Duodenal mucosa (tissue), 2 donors: ENCODE results near the gene BCAN.
A peak's percentile ranks its signal among the peaks of the same experiment; 100 is the strongest.

ENCODE experiments used
- H3K27ac ChIP-seq: one replicate; pipeline ENCODE4 v1.7.0; 2013; ENCODE audit warnings: low read depth, low read length
- H3K27me3 ChIP-seq, 2 donors: one replicate each; pipeline ENCODE4 v1.7.0; 2013; ENCODE audit warnings: low read length in 2 of 2, control low read depth in 1 of 2; ENCODE audit not compliant: insufficient read depth in 2 of 2, control insufficient read depth in 1 of 2
- H3K36me3 ChIP-seq, 2 donors: one replicate each; pipeline ENCODE4 v1.7.0; 2013; ENCODE audit warnings: low read length in 2 of 2, control low read depth in 1 of 2; ENCODE audit not compliant: insufficient read depth in 2 of 2, control insufficient read depth in 1 of 2
- H3K4me1 ChIP-seq, 2 donors: one replicate each; pipeline ENCODE4 v1.7.0; 2013; ENCODE audit warnings: low read length in 2 of 2, control low read depth in 1 of 2; ENCODE audit not compliant: insufficient read depth in 2 of 2, control insufficient read depth in 1 of 2
- H3K4me3 ChIP-seq, 2 donors: one replicate each; pipeline ENCODE4 v1.7.0; 2013; ENCODE audit warnings: low read length in 2 of 2, low read depth in 1 of 2
- H3K9ac ChIP-seq, 2 donors: one replicate each; pipeline ENCODE4 v1.7.0; 2013; ENCODE audit warnings: low read length in 2 of 2, low read depth in 1 of 2
- H3K9me3 ChIP-seq, 2 donors: one replicate each; pipeline ENCODE4 v1.7.0; 2013; ENCODE audit warnings: low read length in 2 of 2, control low read depth in 1 of 2; ENCODE audit not compliant: control insufficient read depth in 1 of 2

The BCAN gene

DNA sequence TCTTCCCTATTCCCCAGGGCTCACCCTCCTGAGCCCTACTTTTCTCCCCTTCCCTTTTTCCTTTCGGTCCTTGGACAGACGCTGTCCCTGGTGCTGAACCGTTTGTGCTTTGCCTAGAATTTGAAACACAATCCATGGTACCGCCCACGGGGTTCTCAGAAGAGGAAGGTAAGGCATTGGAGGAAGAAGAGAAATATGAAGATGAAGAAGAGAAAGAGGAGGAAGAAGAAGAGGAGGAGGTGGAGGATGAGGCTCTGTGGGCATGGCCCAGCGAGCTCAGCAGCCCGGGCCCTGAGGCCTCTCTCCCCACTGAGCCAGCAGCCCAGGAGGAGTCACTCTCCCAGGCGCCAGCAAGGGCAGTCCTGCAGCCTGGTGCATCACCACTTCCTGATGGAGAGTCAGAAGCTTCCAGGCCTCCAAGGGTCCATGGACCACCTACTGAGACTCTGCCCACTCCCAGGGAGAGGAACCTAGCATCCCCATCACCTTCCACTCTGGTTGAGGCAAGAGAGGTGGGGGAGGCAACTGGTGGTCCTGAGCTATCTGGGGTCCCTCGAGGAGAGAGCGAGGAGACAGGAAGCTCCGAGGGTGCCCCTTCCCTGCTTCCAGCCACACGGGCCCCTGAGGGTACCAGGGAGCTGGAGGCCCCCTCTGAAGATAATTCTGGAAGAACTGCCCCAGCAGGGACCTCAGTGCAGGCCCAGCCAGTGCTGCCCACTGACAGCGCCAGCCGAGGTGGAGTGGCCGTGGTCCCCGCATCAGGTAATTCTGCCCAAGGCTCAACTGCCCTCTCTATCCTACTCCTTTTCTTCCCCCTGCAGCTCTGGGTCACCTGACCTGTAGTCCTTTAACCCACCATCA, 10.4 kb downstream of the BCAN start:
- Histone ChIP-seq H3K36me3 (no peaks in the 10 kb centered on the region), H3K9me3 (no peaks in the 10 kb centered on the region), H3K27ac (no peak overlapping the region), H3K27me3 (peaks cover 4 to 10% of the 10 kb centered on the region in 2 donors), H3K4me3 (no peak overlapping the region), H3K9ac (no peak overlapping the region), H3K4me1 (peaks cover 10 to 12% of the 10 kb centered on the region in 2 donors)

DNA sequence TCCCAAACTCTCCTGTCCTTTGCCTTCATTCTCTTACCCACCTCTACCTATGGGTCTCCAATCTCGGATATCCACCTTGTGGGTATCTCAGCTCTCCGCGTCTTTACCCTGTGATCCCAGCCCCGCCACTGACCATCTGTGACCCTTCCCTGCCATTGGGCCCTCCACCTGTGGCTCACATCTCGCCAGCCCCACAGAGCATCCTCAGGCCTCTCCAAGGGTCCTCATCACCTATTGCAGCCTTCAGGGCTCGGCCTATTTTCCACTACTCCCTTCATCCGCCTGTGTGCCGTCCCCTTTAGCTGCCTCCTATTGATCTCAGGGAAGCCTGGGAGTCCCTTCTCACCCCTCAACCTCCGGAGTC, 11.1 kb downstream of the BCAN start:
- Histone ChIP-seq H3K36me3 (no peaks in the 10 kb centered on the region), H3K4me1 (peaks cover 15 to 18% of the 10 kb centered on the region in 2 donors), H3K4me3 (no peak overlapping the region), H3K27ac (no peak overlapping the region), H3K9ac (no peak overlapping the region), H3K9me3 (no peaks in the 10 kb centered on the region), H3K27me3 (peaks cover 4 to 10% of the 10 kb centered on the region in 2 donors)

DNA sequence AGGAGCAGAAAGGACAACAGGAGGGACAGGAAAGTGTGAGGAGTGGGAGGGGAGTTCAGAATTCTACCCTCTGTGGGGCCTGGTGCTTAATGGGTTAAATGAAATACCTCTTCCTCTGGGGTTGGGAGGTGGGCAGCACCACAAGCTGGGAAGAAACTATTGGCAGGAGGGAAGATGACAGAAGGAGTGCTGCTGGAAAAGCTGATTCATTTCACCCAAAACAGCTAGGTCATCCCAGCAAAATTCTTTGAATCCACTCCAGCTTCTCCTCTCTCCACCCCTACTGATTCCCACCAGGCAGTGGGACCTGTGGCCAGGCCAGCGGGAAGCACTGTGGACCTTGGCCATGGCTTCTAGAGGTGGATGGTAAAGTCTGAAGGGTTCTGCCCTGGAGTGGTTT, 12.8 kb downstream of the BCAN start:
- Histone ChIP-seq H3K9me3 (no peaks in the 10 kb centered on the region), H3K4me3 (no peak overlapping the region), H3K36me3 (no peaks in the 10 kb centered on the region), H3K4me1 (peaks cover 25 to 28% of the 10 kb centered on the region in 2 donors), H3K27me3 (peaks cover 4 to 10% of the 10 kb centered on the region in 2 donors), H3K27ac (no peak overlapping the region), H3K9ac (no peak overlapping the region)

DNA sequence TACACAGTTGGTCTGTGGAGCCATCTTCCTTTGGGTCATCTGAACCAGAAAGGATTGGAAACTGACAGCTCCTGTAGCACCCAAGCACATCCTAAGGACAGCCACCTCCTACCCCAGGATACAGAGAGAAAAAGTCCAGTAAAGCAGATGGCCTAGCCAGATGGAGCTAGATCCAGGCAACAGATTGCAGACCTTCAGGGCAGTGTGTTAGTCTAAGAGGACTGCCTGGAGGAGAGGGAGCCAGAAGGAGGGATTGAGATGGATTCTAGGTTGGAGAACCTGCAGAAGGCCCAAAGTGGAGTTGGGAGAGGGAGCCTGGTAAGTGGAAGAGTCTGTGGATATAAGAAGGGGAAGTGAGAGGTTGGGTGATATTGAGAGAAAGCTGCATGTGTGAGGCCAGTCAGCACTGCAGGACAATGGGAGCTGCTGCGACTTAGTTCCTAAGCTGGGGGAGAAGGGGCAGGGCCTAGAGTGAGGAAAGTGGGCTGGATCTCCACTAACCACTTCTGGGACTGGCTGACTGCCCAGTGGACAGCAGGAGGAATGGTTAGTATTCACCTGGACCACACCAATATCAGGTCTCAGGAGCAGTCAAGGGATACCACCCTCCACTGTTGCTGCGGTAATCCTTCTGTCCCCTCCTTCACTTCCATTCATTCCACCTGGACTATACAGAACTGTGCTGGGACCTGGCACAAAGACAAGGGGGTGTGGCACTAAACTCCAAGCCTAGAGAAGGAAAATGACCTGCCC, 13.4 kb downstream of the BCAN start:
- Histone ChIP-seq H3K4me1 (peaks cover 29 to 32% of the 10 kb centered on the region in 2 donors), H3K27ac (no peak overlapping the region), H3K36me3 (no peaks in the 10 kb centered on the region), H3K27me3 (peaks cover 4 to 10% of the 10 kb centered on the region in 2 donors), H3K4me3 (no peak overlapping the region), H3K9ac (no peak overlapping the region), H3K9me3 (no peaks in the 10 kb centered on the region)

DNA sequence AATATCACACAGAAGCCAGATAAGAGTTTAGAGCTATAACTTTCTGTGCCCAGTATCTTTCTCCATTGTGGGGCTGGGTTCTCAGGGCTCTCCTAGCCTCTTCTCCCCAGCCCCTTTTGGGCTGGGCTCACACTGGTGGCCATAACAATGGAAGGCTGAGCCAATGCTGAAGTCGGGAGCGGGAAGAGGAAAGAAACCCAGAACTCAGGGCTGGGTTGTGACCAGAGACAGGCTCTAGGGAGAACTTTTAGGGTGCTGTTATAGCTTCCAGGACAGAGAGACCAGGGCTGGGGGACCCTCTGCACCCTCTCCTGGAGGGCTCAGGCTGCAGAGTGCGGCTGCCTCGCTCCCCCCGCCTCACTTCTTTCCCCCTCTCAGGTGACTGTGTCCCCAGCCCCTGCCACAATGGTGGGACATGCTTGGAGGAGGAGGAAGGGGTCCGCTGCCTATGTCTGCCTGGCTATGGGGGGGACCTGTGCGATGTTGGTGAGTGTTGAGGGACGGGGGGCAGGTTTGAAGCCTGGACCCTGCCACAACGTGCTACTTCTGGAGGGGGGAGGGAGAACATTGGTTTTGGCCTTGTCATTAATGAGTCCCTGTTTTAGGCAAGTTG, 14.1 kb downstream of the BCAN start:
- H3K27me3 ChIP-seq, result peaks cover 4 to 10% of the 10 kb centered on the region in 2 donors
- no peak overlapping the region for H3K4me3 ChIP-seq
- no peak overlapping the region for H3K27ac ChIP-seq
- no peaks in the 10 kb centered on the region for H3K36me3 ChIP-seq
- H3K9ac ChIP-seq, result no peak overlapping the region
- H3K4me1 ChIP-seq, result peaks cover 36 to 39% of the 10 kb centered on the region in 2 donors
- H3K9me3 ChIP-seq, result no peaks in the 10 kb centered on the region

DNA sequence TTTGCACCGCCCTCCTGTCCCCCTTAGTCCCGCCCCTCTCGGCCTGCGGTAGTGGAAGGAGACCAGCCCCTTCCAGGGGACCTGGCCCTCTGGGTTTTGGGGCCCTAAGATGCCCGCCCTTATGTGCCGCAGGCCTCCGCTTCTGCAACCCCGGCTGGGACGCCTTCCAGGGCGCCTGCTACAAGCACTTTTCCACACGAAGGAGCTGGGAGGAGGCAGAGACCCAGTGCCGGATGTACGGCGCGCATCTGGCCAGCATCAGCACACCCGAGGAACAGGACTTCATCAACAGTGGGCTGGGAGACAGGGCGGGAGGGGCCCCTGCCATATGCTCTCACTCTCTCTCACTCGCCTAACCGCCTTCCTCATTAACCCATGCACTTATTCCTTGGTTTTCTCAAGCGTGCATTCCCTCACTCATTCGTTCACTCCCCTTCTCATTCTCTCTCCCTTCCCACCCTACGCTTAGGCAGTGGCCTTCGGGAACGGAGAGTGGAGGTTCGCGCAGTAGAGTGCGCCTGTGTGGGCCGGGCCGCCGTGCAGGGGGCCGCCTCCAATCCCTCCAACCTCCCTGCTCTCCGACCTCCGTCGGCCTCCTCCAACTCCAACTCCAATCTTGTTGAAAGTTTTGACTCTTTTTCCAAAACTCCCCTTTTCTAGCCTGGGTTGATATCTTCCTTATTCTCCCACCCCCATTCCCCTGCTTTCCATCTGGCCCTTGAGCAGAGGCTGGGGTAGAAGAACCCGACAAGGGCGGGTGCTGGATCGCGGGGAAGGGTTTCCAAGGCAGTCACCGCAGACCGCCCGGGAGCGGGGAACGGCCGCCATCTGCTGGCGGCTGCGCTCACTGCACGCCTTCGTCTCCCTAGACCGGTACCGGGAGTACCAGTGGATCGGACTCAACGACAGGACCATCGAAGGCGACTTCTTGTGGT, 15.2 kb downstream of the BCAN start:
- Histone ChIP-seq H3K27ac (no peak overlapping the region), H3K27me3 (peaks cover 0 to 10% of the 10 kb centered on the region in 2 donors), H3K4me1 (peaks cover 46 to 49% of the 10 kb centered on the region in 2 donors), H3K36me3 (no peaks in the 10 kb centered on the region), H3K9me3 (no peaks in the 10 kb centered on the region), H3K9ac (peak overlapping the region in 1 of 2 donors; percentile 37), H3K4me3 (peak overlapping the region; percentile 16 to 68)

DNA sequence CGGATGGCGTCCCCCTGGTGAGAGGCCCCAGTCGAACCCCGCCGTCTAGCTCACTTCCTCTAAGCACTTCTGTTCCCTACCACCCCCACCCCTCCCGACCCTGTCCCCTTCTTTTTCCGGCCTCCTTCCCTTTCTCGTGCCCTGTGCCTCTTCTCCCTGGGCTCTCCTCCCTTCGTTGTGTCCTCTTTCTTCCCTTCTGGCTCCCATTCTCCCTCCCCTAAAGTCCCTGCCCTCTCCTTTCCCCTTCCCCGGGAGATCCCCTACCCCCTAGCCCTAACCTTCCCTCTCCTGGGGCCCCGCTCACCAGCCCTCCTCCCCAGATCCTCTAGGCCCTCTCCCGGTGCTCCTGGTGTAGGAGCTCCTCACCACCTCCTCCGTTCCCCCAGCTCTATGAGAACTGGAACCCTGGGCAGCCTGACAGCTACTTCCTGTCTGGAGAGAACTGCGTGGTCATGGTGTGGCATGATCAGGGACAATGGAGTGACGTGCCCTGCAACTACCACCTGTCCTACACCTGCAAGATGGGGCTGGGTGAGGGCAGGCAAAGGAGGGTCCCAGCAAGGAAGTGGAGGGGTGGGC, 15.9 kb downstream of the BCAN start:
- Histone ChIP-seq H3K27ac (no peak overlapping the region), H3K9me3 (no peaks in the 10 kb centered on the region), H3K9ac (no peak overlapping the region), H3K4me1 (peaks cover 54 to 57% of the 10 kb centered on the region in 2 donors), H3K27me3 (peaks cover 0 to 10% of the 10 kb centered on the region in 2 donors), H3K4me3 (peak overlapping the region; percentile 16 to 68), H3K36me3 (no peaks in the 10 kb centered on the region)

DNA sequence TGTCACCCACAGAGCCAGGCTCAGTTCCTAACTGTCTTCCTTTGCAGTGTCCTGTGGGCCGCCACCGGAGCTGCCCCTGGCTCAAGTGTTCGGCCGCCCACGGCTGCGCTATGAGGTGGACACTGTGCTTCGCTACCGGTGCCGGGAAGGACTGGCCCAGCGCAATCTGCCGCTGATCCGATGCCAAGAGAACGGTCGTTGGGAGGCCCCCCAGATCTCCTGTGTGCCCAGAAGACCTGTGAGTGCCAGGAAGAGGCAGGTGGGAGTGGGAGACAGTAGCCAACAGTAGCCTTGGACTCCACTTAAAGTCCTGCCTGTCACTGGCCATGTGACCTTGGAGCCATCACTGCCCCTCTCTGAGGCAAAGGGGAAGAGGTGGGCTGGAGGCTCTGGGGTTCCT, 16.6 kb downstream of the BCAN start:
- Histone ChIP-seq H3K9ac (no peak overlapping the region), H3K27ac (no peak overlapping the region), H3K4me1 (peaks cover 59 to 60% of the 10 kb centered on the region in 2 donors)

DNA sequence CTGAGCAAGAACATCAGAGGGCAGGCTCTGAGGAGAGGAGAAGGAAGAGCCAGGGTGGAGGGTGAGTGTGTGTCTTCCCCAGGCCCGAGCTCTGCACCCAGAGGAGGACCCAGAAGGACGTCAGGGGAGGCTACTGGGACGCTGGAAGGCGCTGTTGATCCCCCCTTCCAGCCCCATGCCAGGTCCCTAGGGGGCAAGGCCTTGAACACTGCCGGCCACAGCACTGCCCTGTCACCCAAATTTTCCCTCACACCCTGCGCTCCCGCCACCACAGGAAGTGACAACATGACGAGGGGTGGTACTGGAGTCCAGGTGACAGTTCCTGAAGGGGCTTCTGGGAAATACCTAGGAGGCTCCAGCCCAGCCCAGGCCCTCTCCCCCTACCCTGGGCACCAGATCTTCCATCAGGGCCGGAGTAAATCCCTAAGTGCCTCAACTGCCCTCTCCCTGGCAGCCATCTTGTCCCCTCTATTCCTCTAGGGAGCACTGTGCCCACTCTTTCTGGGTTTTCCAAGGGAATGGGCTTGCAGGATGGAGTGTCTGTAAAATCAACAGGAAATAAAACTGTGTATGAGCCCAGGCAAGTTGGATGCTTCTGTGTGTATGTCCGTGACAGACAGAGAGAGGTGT, 17.1 kb downstream of the BCAN start:
- Histone ChIP-seq H3K36me3 (no peaks in the 10 kb centered on the region), H3K4me3 (peak overlapping the region in 1 of 2 donors; percentile 50), H3K9me3 (no peaks in the 10 kb centered on the region), H3K27ac (no peak overlapping the region), H3K27me3 (peaks cover 0 to 10% of the 10 kb centered on the region in 2 donors), H3K4me1 (peaks cover 62 to 63% of the 10 kb centered on the region in 2 donors), H3K9ac (peak overlapping the region; percentile 32 to 48)

More for the DNA sequence above, 16.6 kb downstream of the BCAN start:
- peaks cover 0 to 10% of the 10 kb centered on the region in 2 donors for H3K27me3 ChIP-seq
- H3K9me3 ChIP-seq, result no peaks in the 10 kb centered on the region
- H3K4me3 ChIP-seq, result no peak overlapping the region
- H3K36me3 ChIP-seq, result no peaks in the 10 kb centered on the region
